HepG2 (cell line): ENCODE results near the gene DNAJC21. TPM values are rescaled to one million over a fixed set of nuclear protein-coding genes. Genes with fewer than 3 reads are reported as not detected.
A peak's percentile ranks its signal among the peaks of the same experiment; 100 is the strongest.

Source experiments
- ELF4 ChIP-seq: sonication (generic); formaldehyde crosslinking; IDR thresholded peaks from 2 replicates; pipeline ENCODE4 v1.5.0; 2020; ENCODE audit warnings: missing genetic modification reagents, mild to moderate bottlenecking, moderate library complexity, borderline replicate concordance
- HNRNPL ChIP-seq: fragments of 200-400 bp; formaldehyde crosslinking; IDR thresholded peaks from 2 replicates; pipeline ENCODE4 v1.6.1; 2017; ENCODE audit warnings: mild to moderate bottlenecking, low read depth, low read length
- NCOA5 ChIP-seq: sonication (generic); formaldehyde crosslinking; IDR thresholded peaks from 2 replicates; pipeline ENCODE4 v1.4.0; 2020; ENCODE audit warnings: missing genetic modification reagents
- NFE2L2 ChIP-seq: fragments of 150-350 bp; IDR thresholded peaks from 2 replicates; pipeline ENCODE4 v1.6.1; 2014; ENCODE audit warnings: low read length
- NPAS2 ChIP-seq: sonication (generic); formaldehyde crosslinking; IDR thresholded peaks from 2 replicates; pipeline ENCODE4 v1.8.0; 2022; ENCODE audit warnings: mild to moderate bottlenecking, missing genetic modification reagents, borderline replicate concordance
- SIX1 ChIP-seq: sonication (generic); formaldehyde crosslinking; IDR thresholded peaks from 2 replicates; pipeline ENCODE4 v1.4.0; 2020; ENCODE audit warnings: missing genetic modification reagents, borderline replicate concordance
- XBP1 ChIP-seq: sonication (generic); formaldehyde crosslinking; IDR thresholded peaks from 2 replicates; pipeline ENCODE4 v1.5.0; 2020; ENCODE audit warnings: missing genetic modification reagents
- ZFP36 ChIP-seq: fragments of 150-350 bp; IDR thresholded peaks from 2 replicates; pipeline ENCODE4 v1.6.1; 2018; ENCODE audit warnings: borderline replicate concordance, low read length, low read depth; ENCODE audit not compliant: partially characterized antibody
- ZFX ChIP-seq: sonication (generic); formaldehyde crosslinking; IDR thresholded peaks from 2 replicates; pipeline ENCODE4 v1.4.0; 2020; ENCODE audit warnings: mild to moderate bottlenecking, low read depth, missing genetic modification reagents, moderate library complexity
- ZNF136 ChIP-seq: sonication (generic); formaldehyde crosslinking; IDR thresholded peaks from 2 replicates; pipeline ENCODE4 v1.8.1; 2022; ENCODE audit warnings: low read depth, mild to moderate bottlenecking, moderate library complexity, missing genetic modification reagents
- ZNF567 ChIP-seq: sonication (generic); formaldehyde crosslinking; IDR thresholded peaks from 2 replicates; pipeline ENCODE4 v1.8.1; 2023; ENCODE audit warnings: mild to moderate bottlenecking, missing genetic modification reagents, borderline replicate concordance
- ZNF724P ChIP-seq: sonication (generic); formaldehyde crosslinking; IDR thresholded peaks from 2 replicates; pipeline ENCODE4 v1.8.0; 2022; ENCODE audit warnings: missing genetic modification reagents, borderline replicate concordance
- ZNF788 ChIP-seq: sonication (generic); formaldehyde crosslinking; IDR thresholded peaks from 2 replicates; pipeline ENCODE4 v1.5.0; 2020; ENCODE audit warnings: mild to moderate bottlenecking, missing genetic modification reagents, borderline replicate concordance
- polyA plus RNA-seq, 8 experiments: library from polyadenylated mRNA; depleted of rRNA in 3 of 8; stranded (reverse) in 7 of 8; unstranded in 1 of 8; fragments of >200 nt; fragmentation: Illumina TruSeq in 4 of 8; extraction: Trizol in 4 of 8; gene quantifications; 2 replicates each; pipeline versions ENCODE4 v1.2.1 to v1.2.3, GENCODE V29; 2011 to 2016; ENCODE audit warnings: low read depth in 4 of 8, missing spikeins in 1 of 8, mixed read lengths in 1 of 8; ENCODE audit not compliant: insufficient read depth in 1 of 8
- total RNA-seq, 5 experiments: library from RNA; depleted of rRNA; stranded (reverse); fragments of >200 nt; fragmentation: Illumina TruSeq; extraction: Trizol; gene quantifications; 2 replicates each; pipeline ENCODE4 v1.2.3, GENCODE V29; 2016; ENCODE audit warnings: low read depth in 1 of 5
- TF ChIP-seq, protein P1 (sequence below): sonication (generic); formaldehyde crosslinking; IDR thresholded peaks from 2 replicates; pipeline ENCODE4 v1.4.0; 2020; ENCODE audit warnings: missing genetic modification reagents, borderline replicate concordance
- TF ChIP-seq, protein P2 (sequence below): sonication (generic); formaldehyde crosslinking; IDR thresholded peaks from 2 replicates; pipeline ENCODE4 v1.4.0; 2020; ENCODE audit warnings: missing genetic modification reagents
- TF ChIP-seq, protein P3 (sequence below): sonication (generic); formaldehyde crosslinking; IDR thresholded peaks from 2 replicates; pipeline ENCODE4 v1.5.0; 2020; ENCODE audit warnings: missing genetic modification reagents
- TF ChIP-seq, protein P4 (sequence below): IDR thresholded peaks from 2 replicates; pipeline ENCODE4 v1.6.1; 2018; ENCODE audit warnings: missing genetic modification reagents, mild to moderate bottlenecking, missing compliant biosample characterization

DNAJC21 gene
- total and polyA plus RNA-seq, 2 of the 13 experiments (the other 11 are each of a cell fraction or from before 2014, with no cell fraction given), result 10.9 to 41.6 TPM

DNA sequence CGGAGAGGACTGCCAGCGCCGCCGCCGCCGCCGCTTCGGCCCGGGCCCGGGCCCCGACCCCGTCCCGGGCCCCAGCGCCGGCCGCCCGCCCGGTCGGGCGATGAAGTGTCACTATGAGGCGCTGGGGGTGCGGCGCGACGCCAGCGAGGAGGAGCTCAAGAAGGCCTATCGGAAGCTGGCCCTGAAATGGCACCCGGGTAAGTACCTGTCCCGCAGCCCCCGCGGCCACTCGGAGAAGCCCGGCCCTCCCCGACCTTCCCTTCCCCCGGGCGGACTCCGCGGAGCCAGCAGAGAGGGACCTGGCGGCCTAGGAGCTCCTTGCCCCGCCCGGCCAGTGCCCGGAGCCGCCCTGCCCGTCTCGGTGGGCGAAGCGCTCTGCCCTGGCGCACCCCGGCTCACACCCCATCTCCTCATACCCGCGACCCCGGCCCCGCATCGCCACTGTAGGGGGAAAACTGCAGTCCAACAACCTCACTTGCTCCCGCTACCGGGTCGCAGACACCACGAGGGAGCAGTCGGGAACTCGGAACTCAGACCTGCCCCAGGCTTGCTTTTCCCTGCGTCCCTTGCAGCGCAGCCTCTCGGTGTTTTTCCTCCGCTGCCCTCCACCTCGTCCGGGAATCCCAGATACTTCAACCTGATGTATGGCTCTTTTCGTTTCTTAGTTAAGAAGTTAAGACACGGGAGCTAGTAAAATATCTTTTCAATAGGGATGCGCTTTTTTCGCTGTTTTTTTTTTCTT, 532 bp downstream of the DNAJC21 start (continued):
- TF ChIP-seq HNRNPL (0 out of 2 replicates have a peak, but pooled peaks have one; percentile 52), NCOA5 (CRISPR knock-in tag) (no peak), NPAS2 (CRISPR knock-in tag) (no peak), ZNF724P (CRISPR knock-in tag) (peak; percentile 59; the same call in 1 of the 2 replicates), ZFX (CRISPR knock-in tag) (peak; percentile 66; the same call in 1 of the 2 replicates), NFE2L2 (no peak), ZFP36 (no peak), ZNF788 (peak; percentile 60; the same call in 1 of the 2 replicates), ELF4 (CRISPR knock-in tag) (0 out of 2 replicates have a peak, but pooled peaks have one; percentile 22), XBP1 (CRISPR knock-in tag) (no peak), SIX1 (CRISPR knock-in tag) (no peak), ZNF567 (CRISPR knock-in tag) (no peak), ZNF136 (no peak)
- TF ChIP-seq, protein P1, sequence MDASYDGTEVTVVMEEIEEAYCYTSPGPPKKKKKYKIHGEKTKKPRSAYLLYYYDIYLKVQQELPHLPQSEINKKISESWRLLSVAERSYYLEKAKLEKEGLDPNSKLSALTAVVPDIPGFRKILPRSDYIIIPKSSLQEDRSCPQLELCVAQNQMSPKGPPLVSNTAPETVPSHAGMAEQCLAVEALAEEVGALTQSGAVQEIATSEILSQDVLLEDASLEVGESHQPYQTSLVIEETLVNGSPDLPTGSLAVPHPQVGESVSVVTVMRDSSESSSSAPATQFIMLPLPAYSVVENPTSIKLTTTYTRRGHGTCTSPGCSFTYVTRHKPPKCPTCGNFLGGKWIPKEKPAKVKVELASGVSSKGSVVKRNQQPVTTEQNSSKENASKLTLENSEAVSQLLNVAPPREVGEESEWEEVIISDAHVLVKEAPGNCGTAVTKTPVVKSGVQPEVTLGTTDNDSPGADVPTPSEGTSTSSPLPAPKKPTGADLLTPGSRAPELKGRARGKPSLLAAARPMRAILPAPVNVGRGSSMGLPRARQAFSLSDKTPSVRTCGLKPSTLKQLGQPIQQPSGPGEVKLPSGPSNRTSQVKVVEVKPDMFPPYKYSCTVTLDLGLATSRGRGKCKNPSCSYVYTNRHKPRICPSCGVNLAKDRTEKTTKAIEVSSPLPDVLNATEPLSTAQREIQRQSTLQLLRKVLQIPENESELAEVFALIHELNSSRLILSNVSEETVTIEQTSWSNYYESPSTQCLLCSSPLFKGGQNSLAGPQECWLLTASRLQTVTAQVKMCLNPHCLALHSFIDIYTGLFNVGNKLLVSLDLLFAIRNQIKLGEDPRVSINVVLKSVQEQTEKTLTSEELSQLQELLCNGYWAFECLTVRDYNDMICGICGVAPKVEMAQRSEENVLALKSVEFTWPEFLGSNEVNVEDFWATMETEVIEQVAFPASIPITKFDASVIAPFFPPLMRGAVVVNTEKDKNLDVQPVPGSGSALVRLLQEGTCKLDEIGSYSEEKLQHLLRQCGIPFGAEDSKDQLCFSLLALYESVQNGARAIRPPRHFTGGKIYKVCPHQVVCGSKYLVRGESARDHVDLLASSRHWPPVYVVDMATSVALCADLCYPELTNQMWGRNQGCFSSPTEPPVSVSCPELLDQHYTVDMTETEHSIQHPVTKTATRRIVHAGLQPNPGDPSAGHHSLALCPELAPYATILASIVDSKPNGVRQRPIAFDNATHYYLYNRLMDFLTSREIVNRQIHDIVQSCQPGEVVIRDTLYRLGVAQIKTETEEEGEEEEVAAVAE (CRISPR knock-in tag), result no peak
- TF ChIP-seq, protein P2, sequence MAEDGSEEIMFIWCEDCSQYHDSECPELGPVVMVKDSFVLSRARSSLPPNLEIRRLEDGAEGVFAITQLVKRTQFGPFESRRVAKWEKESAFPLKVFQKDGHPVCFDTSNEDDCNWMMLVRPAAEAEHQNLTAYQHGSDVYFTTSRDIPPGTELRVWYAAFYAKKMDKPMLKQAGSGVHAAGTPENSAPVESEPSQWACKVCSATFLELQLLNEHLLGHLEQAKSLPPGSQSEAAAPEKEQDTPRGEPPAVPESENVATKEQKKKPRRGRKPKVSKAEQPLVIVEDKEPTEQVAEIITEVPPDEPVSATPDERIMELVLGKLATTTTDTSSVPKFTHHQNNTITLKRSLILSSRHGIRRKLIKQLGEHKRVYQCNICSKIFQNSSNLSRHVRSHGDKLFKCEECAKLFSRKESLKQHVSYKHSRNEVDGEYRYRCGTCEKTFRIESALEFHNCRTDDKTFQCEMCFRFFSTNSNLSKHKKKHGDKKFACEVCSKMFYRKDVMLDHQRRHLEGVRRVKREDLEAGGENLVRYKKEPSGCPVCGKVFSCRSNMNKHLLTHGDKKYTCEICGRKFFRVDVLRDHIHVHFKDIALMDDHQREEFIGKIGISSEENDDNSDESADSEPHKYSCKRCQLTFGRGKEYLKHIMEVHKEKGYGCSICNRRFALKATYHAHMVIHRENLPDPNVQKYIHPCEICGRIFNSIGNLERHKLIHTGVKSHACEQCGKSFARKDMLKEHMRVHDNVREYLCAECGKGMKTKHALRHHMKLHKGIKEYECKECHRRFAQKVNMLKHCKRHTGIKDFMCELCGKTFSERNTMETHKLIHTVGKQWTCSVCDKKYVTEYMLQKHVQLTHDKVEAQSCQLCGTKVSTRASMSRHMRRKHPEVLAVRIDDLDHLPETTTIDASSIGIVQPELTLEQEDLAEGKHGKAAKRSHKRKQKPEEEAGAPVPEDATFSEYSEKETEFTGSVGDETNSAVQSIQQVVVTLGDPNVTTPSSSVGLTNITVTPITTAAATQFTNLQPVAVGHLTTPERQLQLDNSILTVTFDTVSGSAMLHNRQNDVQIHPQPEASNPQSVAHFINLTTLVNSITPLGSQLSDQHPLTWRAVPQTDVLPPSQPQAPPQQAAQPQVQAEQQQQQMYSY (CRISPR knock-in tag), result no peak
- TF ChIP-seq, protein P3, sequence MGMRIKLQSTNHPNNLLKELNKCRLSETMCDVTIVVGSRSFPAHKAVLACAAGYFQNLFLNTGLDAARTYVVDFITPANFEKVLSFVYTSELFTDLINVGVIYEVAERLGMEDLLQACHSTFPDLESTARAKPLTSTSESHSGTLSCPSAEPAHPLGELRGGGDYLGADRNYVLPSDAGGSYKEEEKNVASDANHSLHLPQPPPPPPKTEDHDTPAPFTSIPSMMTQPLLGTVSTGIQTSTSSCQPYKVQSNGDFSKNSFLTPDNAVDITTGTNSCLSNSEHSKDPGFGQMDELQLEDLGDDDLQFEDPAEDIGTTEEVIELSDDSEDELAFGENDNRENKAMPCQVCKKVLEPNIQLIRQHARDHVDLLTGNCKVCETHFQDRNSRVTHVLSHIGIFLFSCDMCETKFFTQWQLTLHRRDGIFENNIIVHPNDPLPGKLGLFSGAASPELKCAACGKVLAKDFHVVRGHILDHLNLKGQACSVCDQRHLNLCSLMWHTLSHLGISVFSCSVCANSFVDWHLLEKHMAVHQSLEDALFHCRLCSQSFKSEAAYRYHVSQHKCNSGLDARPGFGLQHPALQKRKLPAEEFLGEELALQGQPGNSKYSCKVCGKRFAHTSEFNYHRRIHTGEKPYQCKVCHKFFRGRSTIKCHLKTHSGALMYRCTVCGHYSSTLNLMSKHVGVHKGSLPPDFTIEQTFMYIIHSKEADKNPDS (CRISPR knock-in tag), result no peak
- TF ChIP-seq, protein P4, sequence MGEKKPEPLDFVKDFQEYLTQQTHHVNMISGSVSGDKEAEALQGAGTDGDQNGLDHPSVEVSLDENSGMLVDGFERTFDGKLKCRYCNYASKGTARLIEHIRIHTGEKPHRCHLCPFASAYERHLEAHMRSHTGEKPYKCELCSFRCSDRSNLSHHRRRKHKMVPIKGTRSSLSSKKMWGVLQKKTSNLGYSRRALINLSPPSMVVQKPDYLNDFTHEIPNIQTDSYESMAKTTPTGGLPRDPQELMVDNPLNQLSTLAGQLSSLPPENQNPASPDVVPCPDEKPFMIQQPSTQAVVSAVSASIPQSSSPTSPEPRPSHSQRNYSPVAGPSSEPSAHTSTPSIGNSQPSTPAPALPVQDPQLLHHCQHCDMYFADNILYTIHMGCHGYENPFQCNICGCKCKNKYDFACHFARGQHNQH (CRISPR knock-in tag), result no peak
